NT2/D1 (cell line): Measurements from ENCODE around the gene COL9A1.
"Not testable (repeated sequence)": the region's sequence is repeated elsewhere in the genome, so short reads cannot be mapped to it uniquely, and the experiment has no call there.

Source experiments
- DNase-seq: peaks from one replicate; pipeline ENCODE4 v3.0.0-alpha.2; 2011; ENCODE audit warnings: low read depth, low spot score
- H3K27me3 ChIP-seq: 2 replicates; pipeline ENCODE4 v1.6.0; 2011; ENCODE audit warnings: mild to moderate bottlenecking; ENCODE audit not compliant: insufficient read length, insufficient read depth
- H3K36me3 ChIP-seq: 2 replicates; pipeline ENCODE4 v1.6.1; 2011; ENCODE audit warnings: mild to moderate bottlenecking, low read length, mixed read lengths; ENCODE audit not compliant: insufficient read depth, insufficient read length
- H3K4me1 ChIP-seq: 2 replicates; pipeline ENCODE4 v1.5.1; 2011; ENCODE audit not compliant: insufficient read depth, insufficient read length
- H3K4me3 ChIP-seq: 2 replicates; pipeline ENCODE4 v1.5.1; 2011; ENCODE audit warnings: low read depth; ENCODE audit not compliant: insufficient read length
- H3K9ac ChIP-seq: 2 replicates; pipeline ENCODE4 v1.6.0; 2011; ENCODE audit warnings: low read depth; ENCODE audit not compliant: insufficient read length
- H3K9me3 ChIP-seq: 2 replicates; pipeline ENCODE4 v1.5.1; 2011; ENCODE audit warnings: mild to moderate bottlenecking, low read length; ENCODE audit not compliant: insufficient read depth
- SUZ12 ChIP-seq: IDR thresholded peaks from 2 replicates; pipeline ENCODE4 v1.6.1; 2011; ENCODE audit not compliant: insufficient read length, insufficient read depth; ENCODE audit errors: extremely low read depth
- YY1 ChIP-seq: IDR thresholded peaks from 2 replicates; pipeline ENCODE4 v1.6.1; 2011; ENCODE audit not compliant: insufficient read length, insufficient read depth
- ZNF274 ChIP-seq: IDR thresholded peaks from 2 replicates; pipeline ENCODE4 v1.6.1; 2011; ENCODE audit warnings: mild to moderate bottlenecking, low read depth, low read length

Gene COL9A1

DNA sequence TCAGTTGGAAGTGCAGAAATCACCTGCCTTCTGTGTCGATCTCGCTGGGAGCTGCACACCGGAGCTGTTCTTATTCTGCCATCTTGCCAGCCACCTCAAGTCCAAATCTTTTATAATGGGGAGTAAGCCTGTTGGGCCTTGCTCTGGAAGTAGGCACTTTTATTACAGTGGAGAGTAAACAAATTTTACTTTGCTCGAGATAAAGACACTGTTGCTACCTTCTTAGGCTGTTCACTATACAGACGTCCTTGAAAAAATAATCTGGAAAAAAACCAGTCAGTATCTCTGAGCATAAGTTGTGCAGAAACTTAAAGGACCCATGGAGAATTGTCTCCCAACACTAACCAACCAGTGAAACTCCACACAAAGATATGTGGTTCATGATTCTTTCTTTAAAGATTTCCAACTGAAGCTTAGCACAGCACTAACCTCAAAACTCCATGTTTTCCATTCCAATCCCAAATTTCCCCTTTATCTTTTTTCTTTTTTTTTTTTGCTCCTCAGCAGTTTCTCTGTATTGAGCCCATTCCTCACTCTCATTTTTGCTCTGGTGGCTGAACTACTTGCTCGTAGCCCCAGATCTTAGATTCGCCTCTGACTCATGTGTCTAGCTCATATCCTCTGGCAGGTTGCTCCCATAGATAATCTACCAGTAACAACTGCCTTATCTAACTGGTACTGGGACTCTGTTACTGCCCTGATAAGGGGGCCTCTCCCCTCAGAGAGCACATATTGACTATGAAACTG, 34.3 kb upstream of the COL9A1 start:
- TF ChIP-seq YY1 (no peak), ZNF274 (no peak), SUZ12 (no peak)
- Histone ChIP-seq H3K9me3 (no peaks in the 10 kb centered on the region), H3K4me1 (no peaks in the 10 kb centered on the region), H3K27me3 (no peaks in the 10 kb centered on the region), H3K9ac (no peak overlapping the region), H3K36me3 (no peaks in the 10 kb centered on the region), H3K4me3 (no peak overlapping the region)
- no peak for DNase-seq

- H3K9me3 ChIP-seq: no peaks in the 10 kb centered on the region
- no peak overlapping the region for H3K9ac ChIP-seq
- no peak overlapping the region for H3K4me3 ChIP-seq
- no peak for DNase-seq
- no peak for TF ChIP-seq SUZ12
- no peak for TF ChIP-seq ZNF274
- no peak for TF ChIP-seq YY1
- H3K27me3 ChIP-seq: no peaks in the 10 kb centered on the region
- H3K36me3 ChIP-seq: no peaks in the 10 kb centered on the region
- no peaks in the 10 kb centered on the region for H3K4me1 ChIP-seq
Observed at GRCh38 chr6:70327036-70327435, 24.2 kb upstream of the COL9A1 start.

GRCh38 chr6:70325009-70325408, 22.1 kb upstream of the COL9A1 start:
- Histone ChIP-seq H3K36me3 (no peaks in the 10 kb centered on the region), H3K27me3 (no peaks in the 10 kb centered on the region), H3K9me3 (no peaks in the 10 kb centered on the region), H3K4me3 (no peak overlapping the region), H3K9ac (no peak overlapping the region), H3K4me1 (no peaks in the 10 kb centered on the region)
- TF ChIP-seq ZNF274: no peak
- TF ChIP-seq SUZ12: no peak
- no peak for TF ChIP-seq YY1
- no peak for DNase-seq

- not testable (repeated sequence) for DNase-seq, H3K9ac ChIP-seq, H3K27me3 ChIP-seq, H3K36me3 ChIP-seq, H3K9me3 ChIP-seq, H3K4me3 ChIP-seq, H3K4me1 ChIP-seq
Observed at GRCh38 chr6:70317799-70318198, 14.9 kb upstream of the COL9A1 start.

- no peak for DNase-seq
- TF ChIP-seq YY1: no peak
- no peaks in the 10 kb centered on the region for H3K4me1 ChIP-seq
- H3K36me3 ChIP-seq: no peaks in the 10 kb centered on the region
- peaks cover 6% of the 10 kb centered on the region; the same call in 1 of the 2 replicates for H3K9me3 ChIP-seq
- H3K27me3 ChIP-seq: no peaks in the 10 kb centered on the region
- H3K4me3 ChIP-seq: no peak overlapping the region
- H3K9ac ChIP-seq: no peak overlapping the region
Observed at GRCh38 chr6:70315079-70315751, 12.3 kb upstream of the COL9A1 start.

DNA sequence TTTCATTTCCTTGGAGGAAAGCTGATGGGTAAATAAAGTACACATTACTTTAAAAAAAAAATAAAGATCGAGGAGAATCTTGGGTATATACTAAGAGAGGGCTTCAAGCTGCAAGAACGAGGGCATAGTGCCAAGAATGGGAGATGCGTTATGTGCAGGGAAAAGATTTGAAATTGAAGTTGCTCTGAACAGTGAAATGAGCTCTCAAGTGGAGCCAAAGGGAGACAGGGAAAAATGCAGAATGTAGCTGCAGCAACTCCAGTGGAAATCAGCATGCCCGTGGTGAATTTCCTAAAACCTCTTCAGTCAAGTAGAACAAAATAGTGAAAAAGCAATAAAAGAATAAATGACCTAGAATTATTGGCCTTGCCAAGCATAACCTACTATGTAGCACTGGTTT, 11.4 kb upstream of the COL9A1 start:
- Histone ChIP-seq H3K27me3 (no peaks in the 10 kb centered on the region), H3K4me3 (no peak overlapping the region), H3K36me3 (no peaks in the 10 kb centered on the region), H3K9me3 (peaks cover 6% of the 10 kb centered on the region; the same call in 1 of the 2 replicates), H3K9ac (no peak overlapping the region), H3K4me1 (no peaks in the 10 kb centered on the region)
- no peak for DNase-seq
- TF ChIP-seq ZNF274 (no peak), YY1 (no peak), SUZ12 (no peak)

GRCh38 chr6:70312165-70312745, 9.4 kb upstream of the COL9A1 start:
- H3K9me3 ChIP-seq: peaks cover under 1% of the 10 kb centered on the region; the same call in 1 of the 2 replicates
- no peak overlapping the region for H3K9ac ChIP-seq
- no peak for DNase-seq
- H3K36me3 ChIP-seq: no peaks in the 10 kb centered on the region
- H3K4me1 ChIP-seq: no peaks in the 10 kb centered on the region
- no peak for TF ChIP-seq YY1
- no peak for TF ChIP-seq ZNF274
- TF ChIP-seq SUZ12: no peak
- no peaks in the 10 kb centered on the region for H3K27me3 ChIP-seq
- no peak overlapping the region for H3K4me3 ChIP-seq
